Dermis blood vessel endothelial cell (primary cell): ENCODE measurements around the gene FERMT3. TPM values are rescaled to one million over a fixed set of nuclear protein-coding genes. Genes with fewer than 3 reads are reported as not detected.

ENCODE experiments used
- DNase-seq: peaks from one replicate; pipeline ENCODE4 v3.0.0; 2010
- total RNA-seq: library from RNA; depleted of rRNA; stranded (reverse); fragments of >200 nt; gene quantifications from 2 replicates; pipeline ENCODE4 v1.2.3, GENCODE V29; 2014

The FERMT3 gene
- total RNA-seq, 1 donor from 2014 or later = 6.5 TPM

GRCh38 chr11:64249563-64250414 is 43.3 kb downstream of the FERMT3 start:
- no peak for DNase-seq

DNA sequence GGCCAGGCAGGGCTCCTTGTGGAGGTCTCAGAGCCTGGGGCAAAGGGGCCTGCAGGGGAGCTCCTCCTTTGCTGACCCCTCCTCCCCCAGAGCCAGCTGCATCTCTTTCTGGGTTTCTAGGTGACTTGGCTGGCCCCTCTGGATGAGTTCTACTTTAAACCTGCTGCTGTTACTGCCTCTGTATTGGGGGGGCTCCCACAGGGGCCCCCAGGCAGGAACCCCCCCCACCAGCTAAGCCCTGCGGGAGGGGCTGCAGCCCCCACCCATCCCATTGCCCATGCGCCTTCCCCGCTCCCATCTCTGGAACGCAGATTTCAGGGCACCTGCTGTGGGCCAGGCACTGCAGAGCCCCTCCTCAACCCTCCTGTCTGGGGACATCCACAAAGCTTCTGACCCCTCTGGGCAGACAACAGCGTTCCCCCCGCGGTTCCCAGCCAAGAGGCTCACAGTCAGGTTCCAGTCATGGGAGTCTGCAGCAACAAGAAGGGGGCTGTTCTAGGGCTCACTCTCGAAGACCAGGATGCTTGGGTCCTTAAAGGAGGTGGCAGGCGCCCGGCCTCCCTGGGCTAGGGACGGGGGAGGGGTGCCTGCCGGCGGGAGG is 44.0 kb downstream of the FERMT3 start:
- no peak for DNase-seq

DNA sequence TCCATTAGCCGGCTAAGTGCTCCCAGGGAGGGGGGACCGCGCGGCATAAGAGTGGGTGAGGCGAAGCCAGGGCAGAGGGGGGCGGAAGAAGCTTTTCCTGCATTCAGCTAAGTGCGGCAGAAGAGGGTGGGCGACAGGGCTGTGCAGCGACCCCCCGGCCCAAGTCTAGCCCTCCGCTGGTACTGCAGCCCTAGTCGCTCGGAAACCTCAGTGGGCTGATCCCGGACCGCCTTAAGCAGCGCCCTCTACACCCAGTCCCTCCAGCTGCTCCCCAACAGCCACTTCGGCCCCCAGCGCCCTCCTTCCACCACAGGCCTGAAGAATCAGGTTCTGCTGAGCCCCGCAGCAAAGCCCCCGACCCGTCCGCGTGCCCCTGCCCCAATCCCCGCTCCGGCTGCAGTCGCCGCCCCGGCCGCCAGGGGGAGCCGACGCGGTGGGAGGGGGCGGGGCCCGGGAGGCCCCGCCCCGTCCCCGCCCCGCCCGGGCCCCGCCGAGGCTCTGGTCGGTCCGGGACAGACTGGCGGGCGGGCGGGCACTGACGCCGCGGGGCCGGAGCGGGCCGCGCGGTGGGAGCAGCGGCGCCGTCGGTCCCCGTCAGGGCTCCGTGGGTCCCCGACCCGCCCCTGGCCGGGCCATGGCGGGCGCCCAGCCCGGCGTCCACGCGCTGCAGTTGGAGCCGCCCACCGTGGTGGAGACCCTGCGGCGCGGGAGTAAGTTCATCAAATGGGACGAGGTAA is 44.7 kb downstream of the FERMT3 start, which contains the start of gene PLCB3:
Gene PLCB3, plus strand, starts transcription at position 515 of the 737 bp plus-strand sequence. Its CDS starts 120 bp downstream, at position 635.
- DNase-seq = peak; percentile 66

- no peak for DNase-seq
Measured at GRCh38 chr11:64251753-64252002, 45.2 kb downstream of the FERMT3 start.

DNA sequence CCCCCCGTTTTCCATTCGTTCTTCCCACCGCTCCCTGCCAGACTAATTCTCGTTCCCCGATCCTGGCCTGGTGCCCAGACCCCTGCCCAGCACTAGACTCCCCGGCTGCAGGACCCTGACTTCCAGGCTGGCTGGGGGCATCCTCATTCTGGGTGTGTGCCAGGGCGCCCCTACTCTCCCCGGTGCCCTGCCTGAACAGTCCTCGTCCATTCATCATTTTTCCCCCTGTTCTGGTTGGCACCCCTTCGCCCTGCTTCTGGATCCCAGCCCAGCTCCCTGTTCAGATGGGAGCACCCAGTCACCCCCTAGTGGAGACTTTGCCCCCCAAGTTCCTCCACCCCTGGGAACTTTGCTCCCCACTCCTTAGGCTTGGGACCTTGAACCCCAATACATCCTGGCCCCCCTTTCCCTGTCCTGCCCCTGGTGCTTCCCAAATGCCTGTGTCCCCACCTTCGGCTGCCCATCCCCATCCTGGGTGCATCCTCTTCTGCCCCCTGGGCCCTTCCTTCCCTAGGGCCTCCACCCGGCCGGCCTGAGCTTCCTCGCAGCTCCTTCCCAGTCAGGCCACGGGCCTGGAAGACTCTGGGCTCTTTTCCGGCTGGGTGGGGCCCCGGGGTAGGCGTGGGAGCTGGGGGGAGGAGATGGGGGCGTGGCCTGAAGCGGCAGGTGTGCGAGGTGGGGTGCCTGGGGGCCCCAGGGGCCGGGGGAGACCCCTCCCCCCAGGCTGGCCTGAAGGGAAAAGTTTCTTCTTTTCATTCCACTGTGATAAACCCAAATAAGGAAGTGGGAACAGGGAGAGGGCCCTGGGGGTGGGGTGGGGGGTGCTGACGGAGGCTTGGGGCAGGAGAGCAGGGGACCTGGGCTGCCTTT is 45.7 kb downstream of the FERMT3 start:
- DNase-seq = peak; percentile 40

DNA sequence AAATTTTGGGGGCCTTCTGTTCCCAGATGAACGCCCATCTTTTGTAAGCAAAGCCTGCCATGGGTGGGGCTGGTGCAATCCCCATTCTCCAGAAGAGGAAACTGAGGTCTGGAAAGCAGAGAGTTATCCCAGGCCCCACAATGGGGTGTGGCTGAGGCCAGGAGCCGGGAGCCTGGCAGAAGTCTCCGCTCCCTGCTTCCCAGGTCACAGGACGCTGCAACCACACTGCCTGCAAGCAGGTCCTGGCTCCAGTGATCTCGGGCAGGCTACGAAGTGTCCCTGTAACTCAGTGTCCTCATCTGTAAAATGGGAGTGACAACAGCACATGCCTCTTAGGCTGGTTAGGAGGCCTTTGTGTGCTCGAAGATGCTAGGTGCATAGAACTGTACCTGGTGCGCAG is 46.5 kb downstream of the FERMT3 start:
- no peak for DNase-seq

- no peak for DNase-seq
Measured at GRCh38 chr11:64253481-64253880, 47.0 kb downstream of the FERMT3 start.

GRCh38 chr11:64254326-64254725 is 47.8 kb downstream of the FERMT3 start:
- DNase-seq = no peak

GRCh38 chr11:64255135-64256128 is 48.9 kb downstream of the FERMT3 start:
- no peak for DNase-seq

DNA sequence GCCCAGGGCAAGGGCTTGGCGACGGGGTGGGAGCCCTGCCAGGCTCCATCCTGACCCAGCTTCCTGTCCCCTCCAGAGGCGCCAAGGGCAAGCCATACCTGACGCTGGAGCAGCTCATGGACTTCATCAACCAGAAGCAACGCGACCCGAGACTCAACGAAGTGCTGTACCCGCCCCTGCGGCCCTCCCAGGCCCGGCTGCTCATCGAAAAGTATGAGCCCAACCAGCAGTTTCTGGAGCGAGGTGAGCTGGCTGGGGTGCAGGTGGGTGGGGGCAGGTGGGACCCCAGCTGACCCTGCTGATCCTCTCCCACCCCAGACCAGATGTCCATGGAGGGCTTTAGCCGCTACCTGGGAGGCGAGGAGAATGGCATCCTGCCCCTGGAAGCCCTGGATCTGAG is 49.8 kb downstream of the FERMT3 start:
- DNase-seq = no peak

- DNase-seq = no peak
Measured at GRCh38 chr11:64258356-64258755, 51.8 kb downstream of the FERMT3 start.

GRCh38 chr11:64258946-64259532 is 52.5 kb downstream of the FERMT3 start:
- no peak for DNase-seq

DNA sequence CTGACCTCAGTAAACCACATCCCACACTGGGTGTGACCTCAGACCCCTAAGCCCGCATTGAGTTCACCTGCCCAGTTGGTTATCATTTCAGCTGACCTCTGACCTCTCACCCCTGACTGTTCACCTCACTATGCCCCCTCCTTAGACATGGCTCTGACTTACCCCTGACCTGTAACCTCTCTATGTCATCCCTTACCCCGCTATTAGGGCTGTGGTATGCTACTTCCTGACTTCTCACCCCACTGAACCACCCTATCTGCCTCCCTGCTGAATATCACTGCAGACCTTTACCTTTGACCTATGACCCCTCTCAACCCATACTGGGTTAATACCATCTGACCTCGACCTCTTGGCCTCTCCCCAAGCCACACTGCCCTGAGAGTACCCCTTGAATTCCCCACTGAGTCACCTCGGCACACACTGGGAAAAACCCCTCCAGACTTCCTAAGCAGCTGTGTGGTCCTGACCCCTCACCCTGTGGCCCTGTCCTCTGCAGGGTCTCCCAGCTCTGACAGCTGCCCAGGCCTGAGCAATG is 53.1 kb downstream of the FERMT3 start:
- DNase-seq = no peak

DNA sequence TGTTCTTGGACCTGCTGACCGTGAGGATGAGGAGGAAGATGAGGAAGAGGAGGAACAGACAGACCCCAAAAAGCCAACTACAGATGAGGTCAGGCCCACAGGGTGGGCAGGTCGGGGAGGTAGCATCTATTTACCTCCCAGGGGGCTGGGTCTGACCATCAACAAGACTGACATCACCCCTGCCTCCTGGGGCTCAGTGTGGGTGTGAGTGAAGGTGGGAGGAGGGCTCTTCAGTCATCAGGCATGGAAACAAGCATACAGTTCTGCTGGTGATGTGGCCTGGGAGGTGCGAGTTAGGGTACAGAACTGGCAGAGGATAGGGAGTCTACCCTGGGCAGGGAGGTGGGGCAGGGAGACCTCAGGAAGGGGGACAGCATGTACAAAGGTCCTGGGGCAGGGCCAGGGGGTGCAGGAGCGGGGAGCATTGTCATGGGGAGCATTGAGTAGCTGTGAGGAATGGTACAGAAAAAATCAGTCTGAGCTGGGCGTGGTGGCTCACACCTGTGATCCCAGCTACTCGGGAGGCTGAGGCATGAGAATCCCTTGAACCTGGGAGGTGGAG is 53.7 kb downstream of the FERMT3 start:
- DNase-seq = no peak

DNA sequence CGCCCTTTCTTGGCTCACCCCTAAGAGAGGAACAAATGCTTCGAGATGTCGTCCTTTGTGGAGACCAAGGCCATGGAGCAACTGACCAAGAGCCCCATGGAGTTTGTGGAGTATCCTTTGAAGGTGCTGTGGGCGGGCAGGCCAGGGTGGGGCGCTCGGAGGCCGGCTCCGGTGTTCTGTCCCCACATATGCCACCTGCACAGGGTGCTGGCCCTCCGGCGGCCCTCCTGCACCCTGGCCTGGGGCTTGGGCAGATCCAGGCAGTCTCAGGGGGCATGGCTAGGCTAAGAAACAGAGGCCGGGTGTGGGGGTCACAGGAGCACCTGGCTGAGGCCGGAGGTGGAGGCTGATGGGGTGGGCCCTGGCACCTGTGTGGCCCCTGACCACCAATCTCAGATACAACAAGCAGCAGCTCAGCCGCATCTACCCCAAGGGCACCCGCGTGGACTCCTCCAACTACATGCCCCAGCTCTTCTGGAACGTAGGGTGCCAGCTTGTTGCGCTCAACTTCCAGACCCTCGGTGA is 55.1 kb downstream of the FERMT3 start:
- no peak for DNase-seq

GRCh38 chr11:64262271-64263002 is 55.9 kb downstream of the FERMT3 start:
- DNase-seq = no peak

- DNase-seq = peak; percentile 89
Measured at GRCh38 chr11:64263021-64263946, 56.8 kb downstream of the FERMT3 start.

- no peak for DNase-seq
Measured at GRCh38 chr11:64263947-64264317, 57.4 kb downstream of the FERMT3 start.
